GM12892 (cell line): Measurements from ENCODE around the gene ZSCAN21. TPM values are rescaled to one million over a fixed set of nuclear protein-coding genes. Genes with fewer than 3 reads are reported as not detected.
"Not testable (repeated sequence)": the region's sequence is repeated elsewhere in the genome, so short reads cannot be mapped to it uniquely, and the experiment has no call there.

Experiments used
- DNase-seq: peaks from one replicate; pipeline ENCODE4 v3.0.0; 2011; ENCODE audit not compliant: insufficient read length
- FAIRE-seq: peaks from 2 replicates; lab custom pipeline; 2011; peaks lifted over from hg19 to GRCh38; lab: Jason Lieb, UNC
- POLR2A ChIP-seq: IDR thresholded peaks from 2 replicates; pipeline ENCODE4 v1.6.1; 2011; ENCODE audit warnings: low read depth, low read length, control low read depth
- POLR2AphosphoS5 ChIP-seq: IDR thresholded peaks from 2 replicates; pipeline ENCODE4 v1.6.1; 2011; ENCODE audit warnings: low read depth, low read length, control low read depth
- TAF1 ChIP-seq: IDR thresholded peaks from 2 replicates; pipeline ENCODE4 v1.6.1; 2011; ENCODE audit warnings: low read depth, mild to moderate bottlenecking, control low read depth, low read length, borderline replicate concordance
- polyA plus RNA-seq: library from polyadenylated mRNA; unstranded; fragments of >200 nt; gene quantifications from one replicate; pipeline ENCODE4 v1.2.1, GENCODE V29; 2012; ENCODE audit warnings: missing spikeins, inconsistent platforms; ENCODE audit not compliant: missing spikeins

ZSCAN21 gene
- 10.2 TPM for polyA plus RNA-seq

- peak; percentile 84 for DNase-seq
- peak; percentile 88 for TF ChIP-seq POLR2AphosphoS5
- TF ChIP-seq POLR2A = peak; percentile 92
- peak; percentile 75 for TF ChIP-seq TAF1
- peak; percentile 71 for FAIRE-seq
Measured at GRCh38 chr7:100049441-100050291, at the start of gene ZSCAN21. Gene ZSCAN21 (plus strand): TSS chr7:100049774. CDS start chr7:100057007, 7,233 bp downstream.

GRCh38 chr7:100000239-100000638, 49.3 kb upstream of the ZSCAN21 start:
- TF ChIP-seq POLR2AphosphoS5 (no peak), TAF1 (no peak), POLR2A (no peak)
- no peak for FAIRE-seq
- DNase-seq = no peak

GRCh38 chr7:100003711-100004661, 45.6 kb upstream of the ZSCAN21 start:
- no peak for FAIRE-seq
- DNase-seq = no peak
- TF ChIP-seq TAF1 (no peak), POLR2AphosphoS5 (no peak), POLR2A (no peak)

DNA sequence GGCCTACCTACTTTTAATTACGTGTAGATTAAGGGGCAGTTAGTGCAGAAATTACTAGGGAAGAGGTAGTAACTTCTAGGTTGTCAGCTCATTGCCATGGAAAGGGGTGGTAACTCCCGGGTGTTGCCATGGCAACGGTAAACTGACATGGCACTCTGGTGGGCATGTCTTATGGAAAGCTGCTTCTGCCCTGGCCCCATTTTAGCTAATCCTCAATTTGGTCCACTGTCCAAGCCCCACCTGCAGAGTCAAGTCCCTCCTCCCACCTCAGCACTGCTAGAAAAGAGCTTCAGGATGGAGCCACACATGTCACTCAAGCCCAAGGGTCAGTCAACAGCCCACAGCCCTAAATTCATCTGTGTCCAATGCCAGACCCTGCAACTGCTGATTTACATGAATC, 41.7 kb upstream of the ZSCAN21 start:
- DNase-seq (no peak), FAIRE-seq (no peak)
- TF ChIP-seq POLR2AphosphoS5 (no peak), TAF1 (no peak), POLR2A (no peak)

- FAIRE-seq = no peak
- DNase-seq = no peak
- TF ChIP-seq POLR2A = no peak
- TF ChIP-seq TAF1 = no peak
- no peak for TF ChIP-seq POLR2AphosphoS5
Measured at GRCh38 chr7:100008525-100008924, 41.0 kb upstream of the ZSCAN21 start.

GRCh38 chr7:100009952-100010351, 39.6 kb upstream of the ZSCAN21 start:
- FAIRE-seq, DNase-seq: not testable (repeated sequence)

DNA sequence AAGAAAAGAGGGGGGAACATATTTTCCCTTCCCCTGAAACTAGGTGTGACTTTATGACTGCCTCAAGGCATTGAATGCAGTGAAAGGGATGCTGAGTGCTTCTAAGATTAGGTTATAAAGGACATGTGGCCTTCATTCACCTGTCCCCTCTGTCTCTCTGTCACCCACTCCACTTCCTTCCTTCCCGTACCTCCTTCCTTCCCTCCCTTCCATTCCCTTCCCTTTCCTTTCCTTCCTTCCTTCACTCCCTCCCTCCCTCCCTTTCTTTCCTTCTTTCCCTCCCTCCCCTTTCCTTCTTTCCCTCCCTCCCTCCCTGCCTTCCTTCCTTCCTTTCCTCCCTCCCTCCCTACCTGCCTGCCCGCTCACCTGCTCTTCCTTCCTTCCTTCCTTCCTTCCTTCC, 38.7 kb upstream of the ZSCAN21 start:
- DNase-seq (no peak), FAIRE-seq (no peak)
- TF ChIP-seq TAF1 = no peak

GRCh38 chr7:100011516-100011915, 38.1 kb upstream of the ZSCAN21 start:
- TF ChIP-seq TAF1 (no peak), POLR2A (no peak), POLR2AphosphoS5 (no peak)
- FAIRE-seq = no peak
- no peak for DNase-seq

- DNase-seq, FAIRE-seq: not testable (repeated sequence)
Measured at GRCh38 chr7:100012385-100013327, 36.9 kb upstream of the ZSCAN21 start.

DNA sequence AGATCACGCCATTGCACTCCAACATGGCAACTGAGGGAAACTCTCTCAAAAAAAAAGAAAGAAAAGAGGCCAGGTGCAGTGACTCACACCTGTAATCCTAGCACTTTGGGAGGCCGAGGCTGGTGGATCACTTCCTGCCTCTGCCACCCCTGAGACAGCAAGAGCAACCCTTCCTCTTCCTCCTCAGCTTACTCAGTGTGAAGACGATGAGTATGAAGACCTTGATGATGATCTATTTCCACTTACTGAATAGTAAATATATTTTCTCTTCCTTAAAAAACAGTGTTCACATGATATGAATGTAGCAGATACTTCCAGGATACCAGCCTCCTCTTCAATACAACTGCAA, 36.3 kb upstream of the ZSCAN21 start:
- no peak for DNase-seq
- no peak for FAIRE-seq
- TF ChIP-seq POLR2A (no peak), TAF1 (no peak), POLR2AphosphoS5 (no peak)

DNA sequence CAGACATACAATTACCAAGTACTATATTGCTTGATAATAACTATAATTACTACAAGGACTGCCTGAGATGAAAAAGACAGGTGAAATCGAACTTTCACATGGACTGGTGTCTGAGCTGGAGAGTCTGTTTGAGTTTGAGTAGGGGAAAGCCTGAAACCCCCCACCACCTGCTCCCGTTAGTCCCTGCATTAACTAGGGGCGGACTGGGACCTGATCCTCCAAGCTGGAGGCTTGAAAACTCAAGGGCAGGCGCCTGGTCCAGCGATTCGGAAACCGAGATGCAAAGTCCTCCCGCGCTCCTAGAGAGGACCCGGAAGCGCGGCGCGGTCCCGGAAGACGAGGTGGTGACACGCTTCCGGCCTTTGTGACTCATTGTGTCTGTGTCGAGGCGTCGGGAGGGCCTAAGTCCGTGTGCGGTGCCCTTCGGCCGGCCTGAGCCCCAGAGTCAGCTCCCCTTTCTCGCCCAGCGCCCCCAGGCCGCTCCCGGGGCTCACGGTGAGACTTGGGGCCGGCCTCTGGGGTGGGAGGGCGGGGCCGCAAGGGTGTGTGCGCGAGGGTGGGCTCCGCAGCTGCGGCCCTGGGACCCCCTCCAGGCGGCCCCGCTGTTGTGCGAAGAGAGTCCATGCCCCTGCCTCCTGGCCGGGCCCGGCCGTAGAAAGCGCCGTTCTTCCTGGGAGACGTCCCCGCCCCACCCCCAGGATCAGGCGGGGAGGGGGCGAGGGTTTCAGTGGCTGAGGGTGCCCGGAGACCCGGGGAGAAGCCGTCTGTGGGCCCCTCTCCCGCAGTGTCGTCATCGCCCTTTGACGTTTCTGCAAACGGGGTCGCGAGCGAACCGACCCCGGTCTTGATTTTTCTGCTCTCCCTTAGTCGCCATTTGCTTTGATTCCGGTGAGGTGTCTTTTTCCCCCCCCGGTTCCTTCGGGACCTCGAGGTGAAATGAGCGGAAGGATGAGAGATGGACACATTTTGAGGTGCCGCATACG, 34.1 kb upstream of the ZSCAN21 start, which contains the start of gene ZKSCAN1:
Gene ZKSCAN1, plus strand, starts transcription at position 365 of the 983 bp plus-strand sequence. CDS start 7,911 bp downstream, outside the sequence.
- TF ChIP-seq POLR2A = peak; percentile 96
- peak; percentile 99 for TF ChIP-seq TAF1
- peak; percentile 97 for TF ChIP-seq POLR2AphosphoS5
- DNase-seq = peak; percentile 94
- peak; percentile 81 for FAIRE-seq
